ENCODE results near the gene NCCRP1.

The NCCRP1 gene, protein sequence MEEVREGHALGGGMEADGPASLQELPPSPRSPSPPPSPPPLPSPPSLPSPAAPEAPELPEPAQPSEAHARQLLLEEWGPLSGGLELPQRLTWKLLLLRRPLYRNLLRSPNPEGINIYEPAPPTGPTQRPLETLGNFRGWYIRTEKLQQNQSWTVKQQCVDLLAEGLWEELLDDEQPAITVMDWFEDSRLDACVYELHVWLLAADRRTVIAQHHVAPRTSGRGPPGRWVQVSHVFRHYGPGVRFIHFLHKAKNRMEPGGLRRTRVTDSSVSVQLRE

GRCh38 chr19:39196860-39197562 is at the start of gene NCCRP1:
TSS of gene NCCRP1 (plus strand) at chr19:39196964. CDS start at chr19:39196983, 19 bp downstream.
- DNase-seq: no peak

DNA sequence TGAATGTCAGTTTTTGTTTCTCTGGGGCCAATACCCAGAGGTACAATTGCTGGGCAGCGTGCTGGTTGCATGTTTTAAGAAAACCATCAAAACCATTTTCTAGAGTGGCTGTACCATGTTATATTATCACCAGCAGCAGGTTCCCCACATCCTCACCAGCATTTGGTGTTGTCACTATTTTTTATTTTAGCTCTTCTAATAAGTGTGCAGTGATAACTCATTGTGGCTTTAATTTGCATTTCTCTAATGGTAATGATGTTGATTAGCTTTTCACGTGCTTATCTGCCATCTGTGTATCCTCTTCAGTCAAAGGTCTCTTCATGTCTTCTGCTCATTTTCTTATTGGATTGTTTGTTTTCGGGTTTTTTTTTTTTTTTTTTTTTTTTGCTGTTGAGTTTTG is 49.3 kb upstream of the NCCRP1 start:
- peak; percentile 29 for DNase-seq

- no peak for DNase-seq
Observed at GRCh38 chr19:39148939-39149529, 47.7 kb upstream of the NCCRP1 start.

DNA sequence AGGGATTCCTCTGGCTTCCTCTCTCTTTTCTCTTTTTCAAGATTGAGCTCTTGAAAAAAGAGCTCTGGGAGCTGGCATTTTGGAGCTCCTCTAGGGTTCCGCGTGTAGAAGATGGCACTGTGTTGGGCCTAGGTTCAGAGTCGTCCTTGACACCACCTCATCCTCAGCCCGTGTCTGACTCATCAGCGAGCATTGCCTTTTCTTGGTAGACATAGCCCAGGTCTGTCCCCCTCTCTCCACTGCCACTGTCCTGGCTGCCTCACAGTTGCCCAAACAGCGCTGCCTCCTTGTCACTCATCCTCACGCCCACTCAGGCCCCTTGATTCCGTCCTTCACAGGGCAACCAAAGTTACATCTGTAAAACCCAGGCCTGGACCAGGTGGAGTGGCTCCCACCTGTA is 46.5 kb upstream of the NCCRP1 start:
- DNase-seq: no peak

- DNase-seq: peak; percentile 74
Observed at GRCh38 chr19:39150807-39151600, 45.8 kb upstream of the NCCRP1 start.

DNA sequence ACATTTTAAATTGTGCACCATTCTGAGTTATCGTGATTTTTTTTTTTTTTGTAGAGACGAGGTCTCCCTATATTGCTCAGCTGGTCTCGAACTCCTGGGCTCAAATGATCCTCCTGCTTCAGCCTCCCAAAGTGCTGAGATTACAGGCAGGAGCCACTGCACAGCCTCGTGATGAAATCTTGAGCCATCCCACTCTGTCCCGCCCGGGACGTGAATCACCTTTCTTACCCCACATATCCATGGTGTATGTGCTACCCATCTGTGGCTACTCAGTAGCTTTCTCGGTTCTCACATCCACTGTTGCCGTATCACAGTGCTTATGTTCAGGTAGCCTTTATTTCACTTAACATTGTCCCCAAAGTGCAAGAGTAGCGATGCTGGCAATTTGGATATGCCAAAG is 44.7 kb upstream of the NCCRP1 start:
- no peak for DNase-seq

DNA sequence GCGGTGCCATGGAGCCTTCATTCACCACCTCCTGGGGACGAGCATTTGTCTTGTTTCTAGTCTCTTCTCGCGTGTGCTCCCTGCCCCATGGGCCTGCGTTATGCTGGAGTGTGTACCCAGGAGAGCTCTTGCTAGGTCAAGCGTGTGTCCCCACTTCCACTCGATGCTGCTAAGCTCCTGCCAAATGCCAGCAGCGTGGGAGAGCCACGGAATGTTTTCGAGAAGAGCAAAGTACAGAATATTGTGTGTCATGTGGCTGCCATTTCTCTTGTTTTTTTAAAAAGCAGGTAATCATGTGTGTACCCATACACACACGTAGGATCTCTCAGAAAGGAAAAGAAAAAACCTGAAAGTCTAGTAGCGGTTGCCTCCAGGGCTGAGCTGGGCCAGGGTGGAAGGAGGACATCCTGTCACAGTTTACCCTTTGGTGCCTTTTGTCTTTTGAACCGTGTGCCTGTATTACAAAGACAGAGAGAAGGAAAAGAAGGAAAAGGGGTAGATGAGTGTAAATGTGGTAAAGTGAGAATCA is 42.6 kb upstream of the NCCRP1 start:
- DNase-seq: no peak

DNA sequence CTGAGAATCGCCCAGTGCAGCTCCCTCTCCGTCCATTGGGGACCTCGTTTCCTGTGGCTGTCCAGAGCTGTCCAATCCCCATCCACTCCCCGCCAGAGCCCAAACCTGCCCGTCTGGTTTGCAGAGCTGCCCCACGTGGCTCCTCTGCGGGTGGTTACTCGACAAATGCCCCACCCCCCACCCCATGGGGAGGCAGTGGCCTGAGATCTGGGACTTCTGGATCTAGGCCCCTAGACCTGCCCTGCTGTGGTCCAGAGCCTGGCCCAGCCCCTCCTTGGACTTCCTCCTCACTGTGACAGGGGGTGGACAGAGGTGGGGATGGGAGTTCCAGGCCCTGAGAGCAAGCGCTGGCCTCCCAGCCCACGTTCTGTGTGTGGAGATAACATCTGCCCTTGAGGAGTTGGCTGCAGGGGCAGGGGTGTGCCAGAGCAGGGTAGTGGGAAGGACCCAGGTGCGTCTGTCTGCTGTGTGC is 42.1 kb upstream of the NCCRP1 start:
- DNase-seq: peak; percentile 50

DNA sequence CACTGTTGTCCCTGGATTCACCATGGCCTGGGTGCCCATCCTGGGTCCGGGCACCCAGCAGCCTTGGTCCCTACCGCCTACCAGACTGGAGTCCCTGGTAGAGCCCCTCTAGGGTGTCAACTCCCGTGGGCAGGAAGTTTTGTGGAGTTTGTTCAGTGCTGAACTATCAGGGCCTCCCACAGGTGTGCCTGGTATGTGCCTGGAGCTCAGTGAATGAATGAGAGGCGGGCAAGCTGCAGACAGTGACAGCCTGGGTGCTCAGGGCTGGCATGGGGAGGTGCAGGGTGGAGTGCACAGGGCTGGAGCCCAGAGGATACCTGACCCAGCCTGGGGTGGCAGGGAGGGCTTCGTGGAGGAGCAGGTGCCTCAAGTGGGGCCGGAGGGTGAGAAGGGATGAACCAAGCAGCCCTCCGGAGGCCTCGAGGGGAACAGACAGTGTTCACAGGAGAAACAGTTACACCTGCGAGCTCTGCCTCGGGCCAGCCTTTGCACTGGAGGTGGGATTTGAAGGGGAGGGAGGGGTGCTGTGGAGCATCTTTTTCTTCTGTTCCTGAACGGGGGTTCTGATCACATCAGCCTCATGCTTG is 41.6 kb upstream of the NCCRP1 start:
- no peak for DNase-seq

DNA sequence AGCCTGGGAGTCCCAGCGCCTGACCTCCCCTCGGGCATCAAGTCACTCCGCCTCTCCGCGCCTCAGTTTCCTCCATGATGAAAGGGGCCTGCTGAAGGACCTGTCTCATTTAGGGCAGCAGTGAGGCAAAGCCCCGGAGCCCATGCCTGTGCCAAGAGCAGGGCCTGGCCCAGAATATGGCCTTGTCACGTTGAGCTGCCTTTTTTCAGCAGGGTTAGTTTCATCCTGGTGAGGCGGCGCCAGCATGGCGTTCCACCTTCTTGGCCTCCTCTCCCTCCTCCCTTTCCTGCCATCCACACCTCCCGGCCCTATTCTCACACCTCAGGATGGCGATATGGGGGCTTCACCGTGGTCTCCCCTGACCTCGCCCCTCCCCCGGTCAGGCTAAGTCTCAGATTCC is 41.0 kb upstream of the NCCRP1 start:
- no peak for DNase-seq

- no peak for DNase-seq
Observed at GRCh38 chr19:39156326-39157230, 40.2 kb upstream of the NCCRP1 start.

GRCh38 chr19:39157275-39157996 is 39.3 kb upstream of the NCCRP1 start:
- DNase-seq: no peak

DNA sequence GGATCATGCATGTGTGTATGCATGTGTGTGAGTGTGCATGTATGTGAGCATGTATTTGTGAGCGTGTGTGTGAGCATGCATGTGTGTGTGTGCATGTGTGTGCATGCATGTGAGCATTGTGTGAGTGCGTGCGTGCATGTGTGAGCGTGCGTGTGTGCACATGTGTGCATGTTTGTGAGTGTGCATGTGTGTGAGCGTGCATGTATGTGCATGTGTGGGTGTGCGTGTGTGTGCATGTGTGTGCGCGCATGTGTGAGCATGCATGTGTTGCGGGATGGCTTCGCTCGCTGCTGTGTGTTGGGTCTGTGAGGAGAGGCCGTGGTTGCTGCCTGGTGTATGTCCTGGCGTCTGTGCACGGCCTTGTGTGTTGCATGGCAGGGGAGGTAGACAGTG is 38.8 kb upstream of the NCCRP1 start:
- DNase-seq: no peak

DNA sequence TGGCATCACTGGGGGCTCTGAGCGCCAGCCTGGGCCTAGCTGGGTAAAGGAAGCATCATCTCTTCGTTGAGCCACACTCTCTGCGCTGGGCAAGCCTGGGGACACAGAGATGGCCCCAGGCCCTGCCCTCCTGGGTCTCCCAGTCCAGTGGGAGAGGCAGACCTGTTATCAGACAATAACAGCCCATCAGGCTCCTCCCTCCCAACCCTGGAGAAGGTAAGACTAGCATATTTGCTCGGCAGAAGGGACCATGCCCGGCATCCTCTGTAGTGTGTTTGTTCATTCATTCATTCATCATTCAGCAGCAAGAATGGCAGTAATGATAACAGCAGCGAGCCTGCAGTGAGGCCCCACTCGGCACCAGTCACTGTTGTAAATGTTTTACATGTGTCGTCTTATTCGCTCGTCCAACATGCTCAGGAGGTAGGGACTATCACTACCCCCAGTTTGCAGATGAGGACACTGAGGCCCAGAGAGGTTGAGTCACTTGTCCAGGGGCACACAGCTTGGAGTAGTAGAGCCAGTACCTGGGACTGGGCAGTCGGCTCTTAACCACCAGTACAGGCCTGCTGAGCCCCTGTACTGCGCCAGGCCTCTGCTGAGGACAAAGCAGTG is 38.0 kb upstream of the NCCRP1 start:
- DNase-seq: peak; percentile 72

- no peak for DNase-seq
Observed at GRCh38 chr19:39160523-39160861, 36.3 kb upstream of the NCCRP1 start.

DNA sequence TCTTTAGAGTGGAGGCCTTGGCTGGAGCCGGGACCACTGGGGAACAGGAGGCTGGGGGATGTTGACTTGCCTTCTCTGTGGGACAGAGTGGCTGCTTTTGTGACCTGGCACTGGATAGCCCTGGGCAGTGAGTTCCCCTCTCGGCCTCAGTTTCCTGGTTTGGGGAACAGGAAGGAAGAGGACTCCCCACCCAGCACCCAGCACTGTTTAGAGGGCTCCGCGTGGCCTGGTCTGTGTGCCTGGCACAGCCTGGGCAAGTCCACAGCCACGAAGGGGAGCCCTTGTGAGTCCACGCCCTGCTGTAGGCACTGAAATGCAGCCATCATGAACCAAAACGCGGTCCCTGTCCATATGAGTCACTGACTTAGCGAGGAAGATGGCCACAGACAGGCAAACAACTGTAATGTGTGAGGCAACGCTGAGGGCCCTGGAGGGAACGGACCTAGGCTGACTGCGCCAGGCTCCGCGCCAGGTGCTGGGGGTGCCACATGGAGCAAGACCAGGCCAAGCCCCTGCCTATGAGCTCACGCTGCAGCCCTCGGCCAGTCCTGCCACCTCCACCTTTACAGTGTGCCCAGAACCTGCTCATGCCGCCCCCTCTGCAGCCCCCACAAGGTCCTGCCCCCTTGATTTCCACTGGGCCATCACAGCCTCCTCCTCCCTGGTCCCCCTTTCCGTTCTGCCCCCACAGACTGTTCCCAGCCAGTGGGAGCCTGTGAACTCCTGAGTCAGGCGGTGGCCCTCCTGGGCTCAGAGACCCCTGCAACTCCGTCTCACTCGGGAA is 35.7 kb upstream of the NCCRP1 start:
- no peak for DNase-seq

DNA sequence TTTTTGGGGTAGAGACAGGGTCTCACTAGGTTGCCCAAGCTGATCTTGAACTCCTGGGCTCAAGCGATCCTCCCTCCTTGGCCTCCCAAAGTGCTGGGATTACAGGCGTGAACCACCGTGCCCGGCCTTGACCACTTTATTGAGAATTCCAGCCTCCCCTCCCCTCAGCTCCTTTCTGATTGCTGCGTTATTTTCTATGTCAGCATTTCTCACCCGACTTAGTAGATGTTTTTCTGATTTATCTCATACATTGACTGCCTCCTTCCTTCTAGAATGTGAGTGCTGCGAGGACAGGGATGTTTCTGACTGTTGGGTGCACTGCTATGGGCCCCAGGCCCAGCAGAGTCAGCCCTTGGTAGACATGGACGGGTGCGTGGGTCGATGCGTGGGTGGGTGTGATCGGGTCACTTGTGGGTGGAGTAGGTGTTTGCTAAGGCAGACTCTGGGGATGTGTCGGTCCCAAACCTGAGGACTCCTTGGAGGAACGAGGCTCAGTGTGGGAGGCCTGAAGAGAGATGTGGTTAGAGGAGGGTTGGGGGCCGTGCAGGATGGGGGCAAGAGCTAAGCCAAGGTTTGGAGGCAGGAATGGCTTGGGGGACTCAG is 34.2 kb upstream of the NCCRP1 start:
- DNase-seq: no peak

- no peak for DNase-seq
Observed at GRCh38 chr19:39163621-39164020, 33.1 kb upstream of the NCCRP1 start.

- DNase-seq: no peak
Observed at GRCh38 chr19:39164289-39164688, 32.5 kb upstream of the NCCRP1 start.
